OCI-M2 (cell line): ENCODE data around the gene MPST.

Experiments used
- DNase-seq: peaks from one replicate; lab custom pipeline; 2025; ENCODE audit not compliant: unreplicated experiment; lab: John Stamatoyannopoulos, UW

Gene MPST

DNA sequence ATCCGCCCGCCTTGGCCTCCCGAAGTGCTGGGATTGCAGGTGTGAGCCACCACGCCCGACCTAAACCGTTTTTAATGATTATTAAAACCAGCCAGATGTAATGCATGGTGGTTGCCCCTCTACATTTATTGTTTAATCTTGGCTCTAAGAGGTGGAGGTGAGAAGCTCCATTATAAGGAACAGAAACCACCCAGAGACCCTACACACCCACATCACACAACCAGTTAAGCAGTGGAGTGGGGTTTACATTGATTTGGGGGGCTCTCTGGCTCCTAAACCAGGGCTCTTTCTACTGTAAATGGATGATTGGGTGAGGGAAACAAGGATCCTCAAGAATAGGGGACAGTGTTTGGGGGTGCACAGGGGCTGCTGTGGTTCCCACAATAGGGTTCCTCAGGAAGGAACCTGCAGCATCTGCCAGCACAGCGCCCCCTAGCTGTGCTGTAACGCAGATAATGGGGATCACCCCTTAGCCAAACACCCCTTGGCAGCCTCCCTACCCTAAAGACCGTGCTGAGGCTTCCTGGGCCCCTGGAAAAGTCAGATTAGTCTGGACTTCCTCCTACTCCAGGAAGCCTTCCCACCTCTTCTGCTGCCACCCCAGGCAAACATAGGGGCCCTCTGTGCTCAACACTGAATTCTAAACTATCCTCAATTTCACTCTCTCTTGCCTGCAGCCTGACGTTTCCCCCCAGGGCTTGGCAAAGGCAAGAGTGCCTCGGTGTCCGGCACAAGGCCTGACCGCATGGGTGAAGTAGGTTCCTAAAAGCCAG lies 2.4 kb downstream of the MPST start:
- DNase-seq = no peak

DNA sequence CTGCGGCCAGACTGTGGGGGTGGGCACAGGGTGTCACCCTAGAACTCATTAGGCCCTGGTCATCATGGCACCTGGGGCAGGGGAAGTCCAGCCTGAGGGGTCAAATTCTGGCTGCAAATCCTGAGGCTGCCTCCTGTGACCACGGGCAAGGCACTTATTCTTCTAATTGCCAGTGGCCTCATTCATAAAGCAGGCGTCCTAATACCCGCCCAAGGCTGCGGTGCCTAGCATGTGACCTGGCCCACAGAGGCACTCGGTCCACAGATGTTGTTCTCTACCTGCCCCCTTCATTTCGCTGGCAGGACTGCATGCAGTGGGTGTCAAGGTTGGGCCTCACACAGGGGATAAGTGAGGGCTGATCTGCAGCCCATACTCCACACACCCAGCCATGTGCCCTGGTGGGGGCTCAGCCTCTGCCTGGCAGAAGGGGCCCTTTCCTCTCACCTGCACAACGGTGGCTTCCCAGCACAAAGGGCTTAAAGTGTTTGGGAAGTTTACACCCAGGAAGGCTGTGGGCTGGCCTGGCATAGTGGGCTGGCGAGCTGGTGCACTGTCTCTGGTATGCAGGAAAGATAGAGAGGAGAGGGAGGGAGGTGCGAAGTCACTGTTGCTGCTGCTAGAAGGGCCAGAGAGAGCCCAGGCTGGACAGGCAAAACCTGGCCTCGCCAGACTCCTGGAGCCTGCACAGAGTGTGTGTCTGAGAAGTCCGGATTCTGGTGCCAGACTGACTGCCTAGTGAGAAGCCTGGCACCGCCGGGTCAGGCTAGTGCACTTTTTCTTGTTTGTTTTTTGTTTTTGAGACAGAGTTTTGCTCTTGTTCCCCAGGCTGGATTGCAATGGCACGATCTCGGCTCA lies 3.2 kb downstream of the MPST start:
- DNase-seq = no peak

DNA sequence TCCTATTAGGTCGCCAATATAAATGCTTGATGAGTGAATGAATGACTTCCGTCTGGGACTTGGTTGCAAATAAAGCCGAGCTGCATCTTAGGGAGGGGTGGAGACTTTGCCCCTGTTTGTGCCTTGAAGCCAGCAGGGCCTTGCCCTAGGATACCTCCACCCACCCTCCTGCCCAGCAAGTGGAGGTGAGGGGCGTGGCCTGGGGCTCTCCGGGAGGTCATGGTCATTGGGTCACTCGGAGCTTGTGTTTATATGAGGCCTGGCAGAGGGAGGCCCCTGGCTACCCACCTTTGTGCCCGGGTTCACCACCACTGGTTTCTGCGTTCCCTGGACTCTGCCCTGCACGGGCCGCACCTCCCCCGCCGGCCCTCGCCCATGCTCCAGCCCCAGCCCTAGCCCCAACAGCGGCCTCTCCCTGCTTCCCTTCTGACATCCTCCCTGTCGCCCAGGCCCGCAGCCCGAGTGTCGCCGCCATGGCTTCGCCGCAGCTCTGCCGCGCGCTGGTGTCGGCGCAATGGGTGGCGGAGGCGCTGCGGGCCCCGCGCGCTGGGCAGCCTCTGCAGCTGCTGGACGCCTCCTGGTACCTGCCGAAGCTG lies 4.3 kb downstream of the MPST start:
- DNase-seq = no peak

DNA sequence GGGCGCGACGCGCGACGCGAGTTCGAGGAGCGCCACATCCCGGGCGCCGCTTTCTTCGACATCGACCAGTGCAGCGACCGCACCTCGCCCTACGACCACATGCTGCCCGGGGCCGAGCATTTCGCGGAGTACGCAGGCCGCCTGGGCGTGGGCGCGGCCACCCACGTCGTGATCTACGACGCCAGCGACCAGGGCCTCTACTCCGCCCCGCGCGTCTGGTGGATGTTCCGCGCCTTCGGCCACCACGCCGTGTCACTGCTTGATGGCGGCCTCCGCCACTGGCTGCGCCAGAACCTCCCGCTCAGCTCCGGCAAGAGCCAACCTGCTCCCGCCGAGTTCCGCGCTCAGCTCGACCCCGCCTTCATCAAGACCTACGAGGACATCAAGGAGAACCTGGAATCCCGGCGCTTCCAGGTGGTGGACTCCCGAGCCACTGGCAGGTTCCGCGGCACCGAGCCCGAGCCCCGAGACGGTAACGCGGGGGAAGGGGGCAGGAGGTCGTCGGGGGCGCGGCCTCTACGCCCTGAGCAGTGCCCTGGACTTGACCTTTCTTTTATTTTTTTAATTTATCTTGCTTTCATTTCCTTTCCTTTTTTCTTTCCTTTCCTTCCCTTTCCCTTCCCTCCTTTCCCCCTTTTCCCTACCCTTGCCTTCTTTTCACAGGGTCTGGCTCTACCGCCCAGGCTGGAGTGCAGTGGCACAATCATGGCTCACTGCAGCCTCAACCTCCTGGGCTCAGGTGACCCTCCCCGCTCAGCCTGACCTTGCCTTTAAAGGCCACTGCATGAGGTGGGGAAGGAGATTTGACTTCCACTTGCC lies 5.0 kb downstream of the MPST start:
- DNase-seq = no peak

DNA sequence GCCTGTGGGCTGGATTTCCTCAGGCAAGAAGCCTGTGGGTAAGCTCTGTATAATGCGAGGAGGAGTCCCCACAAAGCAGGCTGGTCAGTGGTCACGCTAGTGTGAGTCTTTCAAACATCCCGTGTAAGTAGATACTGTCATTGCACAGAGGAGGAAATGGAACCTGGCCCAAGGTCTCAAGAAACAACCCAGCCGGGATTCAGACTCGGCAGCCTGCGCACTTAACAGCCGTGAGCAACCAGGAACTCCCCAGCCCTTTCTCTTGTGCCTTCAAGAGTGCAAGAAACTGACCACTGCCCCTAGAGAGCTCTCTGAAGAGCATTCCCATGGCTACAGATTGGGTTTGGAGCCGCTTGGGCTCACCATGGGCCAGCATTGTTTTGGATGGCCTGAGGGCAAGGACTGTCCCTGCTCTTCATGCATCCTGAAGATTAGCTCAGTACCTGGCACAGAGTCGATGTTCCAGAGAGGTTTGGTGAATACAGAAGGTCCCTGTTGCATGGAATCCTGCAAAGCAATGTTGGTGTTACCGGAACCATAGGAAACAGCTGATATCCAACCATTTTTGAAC lies 6.0 kb downstream of the MPST start:
- DNase-seq = no peak

DNA sequence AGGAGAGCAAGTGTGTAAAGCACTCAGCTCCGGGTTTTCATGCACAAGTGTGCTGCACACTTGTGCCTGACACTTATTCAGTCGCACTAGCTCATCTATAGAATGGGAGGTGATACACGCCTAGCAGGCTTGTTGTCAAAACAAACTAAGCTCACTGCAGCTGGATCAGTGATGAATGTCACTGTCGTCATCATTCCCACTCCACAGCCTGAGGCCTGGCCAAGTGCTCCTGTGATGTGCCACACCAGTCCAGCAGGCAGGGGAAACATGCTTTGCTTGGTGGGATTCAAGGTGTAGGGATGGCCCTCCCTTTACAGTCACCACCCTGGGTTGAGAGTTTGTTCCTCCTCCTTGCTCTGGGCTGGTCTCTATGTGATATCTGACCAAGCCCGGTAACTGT lies 6.8 kb downstream of the MPST start:
- DNase-seq = no peak

DNA sequence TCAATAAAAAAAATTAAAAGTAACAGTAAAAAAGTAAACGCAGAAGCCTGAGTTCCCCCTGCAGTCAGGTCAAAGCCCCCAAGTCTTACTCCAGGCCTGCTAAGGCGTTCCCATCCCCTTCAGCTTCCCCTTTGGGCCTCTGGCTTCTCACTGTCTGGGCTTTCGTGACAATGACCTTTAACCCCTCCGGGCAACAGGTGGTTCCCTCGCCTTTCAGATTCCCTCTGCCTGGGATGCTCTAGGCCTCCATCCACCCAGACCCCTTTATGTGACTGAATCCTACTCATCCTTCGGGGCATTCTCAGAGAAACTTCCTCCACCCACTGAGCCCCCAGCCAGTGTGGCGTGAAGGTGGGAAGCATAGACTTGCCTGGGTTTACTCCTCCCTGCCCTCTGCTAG lies 8.0 kb downstream of the MPST start:
- no peak for DNase-seq

DNA sequence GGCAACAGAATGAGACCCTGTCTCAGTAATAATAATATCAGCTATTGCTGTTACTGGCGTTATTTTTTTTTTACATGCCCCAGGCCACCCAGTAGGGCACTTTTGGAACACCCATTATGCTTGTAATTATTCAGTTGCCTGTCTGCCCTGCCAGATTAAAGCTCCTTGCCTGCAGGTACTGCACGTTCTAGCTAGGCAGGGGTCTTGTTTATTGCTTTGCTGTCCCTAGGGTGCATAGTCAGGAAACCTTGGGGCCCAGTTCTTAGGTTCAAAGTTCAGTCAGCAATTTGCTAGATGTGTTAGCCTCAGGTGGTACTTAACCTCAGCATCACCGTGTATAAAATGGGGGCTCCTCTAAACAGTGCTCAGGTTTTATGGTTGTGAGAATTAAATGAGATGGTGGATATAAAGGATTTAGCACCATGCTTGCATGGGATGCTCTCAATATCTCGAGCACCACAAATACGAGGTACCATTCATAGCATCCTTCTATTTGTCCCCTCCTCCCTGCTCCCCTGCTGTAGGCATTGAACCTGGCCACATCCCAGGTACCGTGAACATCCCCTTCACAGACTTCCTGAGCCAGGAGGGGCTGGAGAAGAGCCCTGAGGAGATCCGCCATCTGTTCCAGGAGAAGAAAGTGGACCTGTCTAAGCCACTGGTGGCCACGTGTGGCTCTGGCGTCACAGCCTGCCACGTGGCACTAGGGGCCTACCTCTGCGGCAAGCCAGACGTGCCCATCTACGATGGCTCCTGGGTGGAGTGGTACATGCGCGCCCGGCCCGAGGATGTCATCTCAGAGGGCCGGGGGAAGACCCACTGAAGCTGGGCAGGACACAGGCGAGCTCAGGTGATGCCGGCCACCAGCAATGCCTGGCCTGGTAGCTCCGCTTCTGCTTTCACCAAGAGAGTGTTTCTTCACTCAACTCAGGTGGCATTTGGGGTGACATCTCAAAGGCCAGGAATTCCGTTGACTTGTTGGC lies 9.4 kb downstream of the MPST start:
- DNase-seq = no peak

DNA sequence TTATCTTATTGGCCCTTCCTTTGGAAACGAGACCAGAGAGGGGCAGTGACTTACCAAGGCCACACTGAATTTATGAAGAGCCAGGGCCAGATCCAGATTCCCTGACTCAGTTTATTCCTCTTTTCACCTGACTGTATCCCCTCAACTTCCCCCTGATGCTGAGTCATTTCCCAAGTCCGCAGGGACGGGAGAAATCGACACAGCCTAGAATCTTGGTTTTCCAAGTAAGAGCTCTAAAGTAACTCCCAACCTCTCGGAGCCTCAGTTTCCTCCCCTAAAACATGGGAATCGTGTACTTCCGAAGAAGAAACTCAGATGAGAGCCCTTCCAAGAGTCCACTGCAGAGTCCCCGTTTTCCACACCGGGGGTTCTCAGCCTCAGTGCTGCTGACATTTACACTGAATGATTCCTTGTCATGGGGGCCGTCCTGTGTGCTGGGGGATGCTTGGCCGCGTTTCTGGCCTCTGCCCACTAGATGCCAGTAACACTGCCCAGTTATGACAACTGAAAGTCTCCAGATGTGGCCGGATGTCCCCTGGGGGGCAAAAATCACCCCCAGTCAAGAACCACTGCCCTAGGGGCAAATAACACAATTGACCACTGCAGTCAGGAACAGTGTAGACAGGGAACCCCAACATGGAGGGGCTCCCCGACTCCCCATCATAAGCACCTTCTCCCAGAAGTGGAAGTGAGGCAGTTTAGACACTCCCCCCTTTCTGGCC lies 11.2 kb downstream of the MPST start:
- no peak for DNase-seq

DNA sequence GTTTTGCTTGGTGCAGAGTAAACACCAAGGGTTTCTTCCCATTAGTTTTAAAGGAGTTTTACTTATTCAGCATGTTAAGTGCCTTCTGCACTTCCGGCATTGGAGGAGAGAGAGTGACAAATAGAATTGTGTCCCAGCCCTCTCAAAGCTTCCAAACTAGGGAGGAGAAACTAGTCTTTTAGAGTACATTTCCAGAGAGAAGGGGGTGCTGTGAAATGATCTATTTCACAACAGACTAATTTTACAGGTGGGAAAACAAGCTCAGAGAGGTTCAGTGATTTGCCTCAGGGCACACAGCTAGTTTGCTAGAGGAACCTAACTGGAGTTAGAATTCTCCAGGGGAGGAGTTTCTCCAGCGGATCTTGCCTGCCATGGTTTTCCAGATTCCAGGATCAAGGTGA lies 12.6 kb downstream of the MPST start:
- DNase-seq = no peak

DNA sequence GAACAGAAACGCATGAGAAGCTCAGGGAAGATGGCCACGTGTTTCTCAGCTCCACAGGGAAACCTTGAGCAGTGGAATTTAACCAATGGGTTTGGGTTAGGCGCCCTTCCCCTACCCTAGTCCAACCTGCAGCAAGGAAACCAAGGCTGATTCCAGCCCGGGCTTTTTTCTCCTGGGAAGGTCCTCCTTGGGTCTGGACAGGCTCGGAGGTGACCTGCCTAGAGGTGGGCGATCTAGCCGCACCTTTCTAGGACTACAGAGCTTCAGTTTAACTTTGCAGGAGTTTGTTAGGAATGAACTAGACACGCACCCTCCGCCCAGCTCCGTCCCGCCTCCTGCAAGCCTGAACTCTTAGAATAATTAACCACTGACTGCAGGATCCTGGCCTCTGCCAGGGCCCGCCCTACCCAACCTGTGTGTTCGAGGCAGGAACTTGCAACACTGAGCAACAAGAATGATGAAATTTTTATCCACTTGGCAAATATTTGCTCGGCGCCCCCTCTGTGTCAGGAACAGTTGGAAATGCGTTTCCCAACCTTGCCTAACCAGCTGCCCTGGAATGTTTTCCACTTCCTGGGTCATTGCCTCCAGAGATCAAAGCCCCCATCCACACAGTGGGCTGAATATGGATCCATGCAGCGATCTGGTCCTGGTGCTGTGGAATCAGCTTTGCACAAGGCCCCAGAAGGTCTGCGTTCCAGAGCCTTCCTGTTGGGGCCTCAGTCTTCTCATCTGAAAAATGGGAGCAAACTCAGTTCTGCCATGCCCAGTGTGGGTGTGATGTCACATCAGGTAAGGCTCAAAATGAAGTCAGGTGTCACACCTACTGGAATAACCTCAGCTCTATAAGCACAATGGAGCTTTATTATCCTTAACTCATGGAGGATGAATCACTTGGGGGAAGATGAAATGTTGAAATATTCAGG lies 13.3 kb downstream of the MPST start:
- DNase-seq = no peak

DNA sequence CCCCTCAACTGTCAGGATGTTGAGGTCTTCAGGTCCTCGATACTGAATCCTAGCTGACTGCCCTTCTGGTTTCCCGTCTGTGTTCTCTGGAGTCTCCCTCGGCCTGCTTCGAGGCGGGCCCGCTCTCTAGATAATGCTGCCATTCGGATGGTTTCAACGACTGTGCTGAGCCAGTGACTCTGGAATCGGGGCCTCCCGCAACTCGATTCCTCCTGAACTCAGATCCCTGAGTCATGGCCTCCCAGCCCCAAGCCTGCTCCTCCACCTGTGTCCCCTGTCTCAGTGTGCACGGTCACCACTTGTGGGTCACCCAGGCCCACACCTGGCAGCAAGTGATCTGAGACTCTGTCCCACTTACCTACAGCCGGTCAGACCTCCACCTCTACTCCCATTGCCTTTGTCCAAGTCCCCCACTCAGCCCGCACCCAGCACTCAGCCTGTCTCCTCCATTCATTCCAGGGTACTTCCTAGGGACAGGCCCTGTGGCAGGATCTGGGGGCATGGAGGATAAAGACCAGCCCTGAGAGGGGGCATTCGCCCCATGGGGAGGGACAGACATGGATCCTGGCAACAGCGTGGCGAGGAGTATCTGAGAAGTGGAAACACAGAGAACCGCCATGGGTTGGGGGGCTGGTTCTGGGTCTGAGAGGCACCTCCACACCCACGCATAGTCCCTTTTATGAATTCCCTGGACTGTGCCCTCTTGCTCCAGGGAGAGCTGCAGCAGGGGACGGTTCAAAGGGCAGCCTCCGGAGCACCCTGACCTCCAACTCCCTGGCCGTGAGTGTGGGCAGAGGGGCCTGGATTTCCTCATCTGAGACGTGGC lies 14.3 kb downstream of the MPST start:
- no peak for DNase-seq

DNA sequence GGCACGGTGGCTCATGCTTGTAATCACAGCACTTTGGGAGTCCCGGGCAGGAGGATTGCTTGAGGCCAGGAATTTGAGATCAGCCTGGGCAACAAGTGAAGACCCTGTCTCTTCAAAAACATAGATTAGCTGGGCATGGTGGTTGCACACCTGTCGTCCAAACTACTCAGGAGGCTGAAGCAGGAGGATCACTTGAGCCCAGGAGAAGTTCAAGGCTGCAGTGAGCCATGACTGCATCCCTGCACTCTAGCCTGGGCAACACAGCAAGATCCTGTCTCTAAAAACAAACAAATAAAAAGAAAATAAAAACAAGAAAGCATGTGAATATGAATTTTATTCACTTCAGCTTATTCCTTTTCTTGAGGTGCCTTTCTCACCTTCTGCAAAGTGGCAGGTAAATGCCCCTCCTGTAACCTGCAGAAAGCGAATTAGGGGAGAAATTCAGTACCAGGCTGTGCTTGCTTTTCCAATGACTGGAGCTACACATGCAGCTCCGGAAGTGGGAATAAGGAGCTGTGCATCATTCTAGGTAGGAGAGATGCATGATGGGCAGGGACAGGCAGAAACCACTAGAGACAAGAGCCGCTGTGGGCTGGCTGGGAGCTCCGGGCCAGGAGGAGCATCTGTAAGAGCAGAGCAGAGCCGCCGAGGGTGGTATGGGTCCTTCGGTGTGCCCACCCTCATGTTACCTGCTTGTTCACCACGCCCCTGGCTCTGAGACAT lies 17.3 kb downstream of the MPST start:
- no peak for DNase-seq

DNA sequence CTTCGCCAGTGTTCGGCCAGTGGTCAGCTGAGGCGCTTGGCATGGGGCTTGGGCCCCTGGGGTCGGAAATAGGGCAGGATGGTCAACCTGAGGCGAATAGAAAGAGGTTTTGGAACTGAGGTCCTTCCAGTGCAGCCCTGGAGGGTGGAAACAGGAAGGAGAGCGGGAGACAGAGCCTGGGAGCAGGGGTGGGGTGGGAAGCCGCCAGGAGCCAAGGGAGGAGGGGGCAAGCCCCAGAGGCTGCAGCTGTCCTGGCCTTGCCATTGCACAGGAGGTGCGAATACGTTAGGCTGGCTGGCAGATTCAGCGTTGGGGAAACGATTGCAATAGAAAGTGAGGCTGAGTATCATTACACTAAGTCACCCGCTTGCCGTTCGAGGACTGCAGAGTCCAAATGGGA lies 18.1 kb downstream of the MPST start:
- no peak for DNase-seq

DNA sequence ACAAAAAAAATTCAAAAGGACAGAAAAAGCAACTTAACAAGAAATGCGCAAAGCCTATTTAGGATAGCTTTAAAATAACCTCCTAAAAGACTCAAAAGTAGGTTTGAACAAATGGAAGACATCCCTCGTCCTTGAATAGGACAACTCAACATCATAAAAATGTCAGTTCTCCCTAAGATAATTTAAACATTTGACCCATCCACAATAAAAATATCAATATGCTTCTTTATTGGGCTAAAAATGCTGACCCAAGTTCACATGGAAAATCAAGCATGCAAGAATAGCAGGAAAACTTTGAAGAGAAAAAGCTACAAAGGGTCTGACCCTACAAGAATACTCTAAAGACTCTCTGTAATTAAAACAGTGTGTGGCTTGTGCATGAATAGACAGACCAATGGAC lies 19.9 kb downstream of the MPST start:
- DNase-seq = no peak

DNA sequence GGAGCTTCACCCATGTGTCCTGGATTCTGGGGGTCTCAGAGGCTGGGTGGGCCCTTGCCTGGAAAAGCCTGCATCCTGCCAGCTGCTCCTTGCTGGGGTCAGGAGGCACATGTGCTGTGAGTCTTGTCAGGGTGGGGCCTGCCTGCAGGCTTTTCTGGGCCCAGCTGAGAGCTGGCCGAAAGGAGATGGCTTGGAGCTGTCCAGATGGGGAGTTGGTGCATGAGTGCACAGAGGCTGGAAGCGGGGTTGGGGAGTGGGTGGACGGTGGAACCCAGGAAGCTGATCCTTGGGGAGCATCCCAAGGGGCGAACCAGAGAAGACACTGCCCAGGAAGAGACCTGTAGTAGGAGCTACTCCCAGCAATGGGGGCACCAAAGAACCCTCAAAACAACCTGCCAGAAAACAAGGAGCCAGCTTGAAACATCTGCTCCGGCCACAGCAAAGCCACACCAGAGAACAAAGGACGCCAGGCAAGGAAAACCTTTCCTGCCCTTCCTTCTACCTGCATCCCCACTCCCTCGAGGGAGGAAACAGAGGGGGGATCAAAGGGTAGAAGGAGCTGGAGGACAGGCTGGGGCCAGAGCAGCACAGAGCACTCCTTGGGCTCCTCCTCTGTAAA lies 23.8 kb downstream of the MPST start:
- no peak for DNase-seq
